ENCODE data around the gene STARD13.

Gene STARD13

GRCh38 chr13:33175991-33176390 lies 109.6 kb downstream of the STARD13 start:
- H3K4me3 ChIP-seq (ENCODE audit: control insufficient read depth, low read depth, low read length) = no peak overlapping the region
- no peak for DNase-seq (ENCODE audit: low read depth)
- no peak for TF ChIP-seq CTCF (IDR thresholded peaks at IDR 0.05; ENCODE audit: control insufficient read depth, insufficient read depth, low read depth, low read length, missing control alignments)

- DNase-seq (ENCODE audit: low read depth) = no peak
- no peak overlapping the region for H3K4me3 ChIP-seq (ENCODE audit: control insufficient read depth, low read depth, low read length)
- TF ChIP-seq CTCF (IDR thresholded peaks at IDR 0.05; ENCODE audit: control insufficient read depth, insufficient read depth, low read depth, low read length, missing control alignments) = no peak
These were observed 110.6 kb downstream of the STARD13 start for GRCh38 chr13:33174931-33175330.

GRCh38 chr13:33174491-33174890 lies 111.1 kb downstream of the STARD13 start:
- no peak for TF ChIP-seq CTCF (IDR thresholded peaks at IDR 0.05; ENCODE audit: control insufficient read depth, insufficient read depth, low read depth, low read length, missing control alignments)
- no peak for DNase-seq (ENCODE audit: low read depth)
- H3K4me3 ChIP-seq (ENCODE audit: control insufficient read depth, low read depth, low read length) = no peak overlapping the region

- TF ChIP-seq CTCF (IDR thresholded peaks at IDR 0.05; ENCODE audit: control insufficient read depth, insufficient read depth, low read depth, low read length, missing control alignments) = no peak
- DNase-seq (ENCODE audit: low read depth) = no peak
- no peak overlapping the region for H3K4me3 ChIP-seq (ENCODE audit: control insufficient read depth, low read depth, low read length)
These were observed 112.6 kb downstream of the STARD13 start for GRCh38 chr13:33172911-33173310.

- DNase-seq (ENCODE audit: low read depth) = no peak
- TF ChIP-seq CTCF (IDR thresholded peaks at IDR 0.05; ENCODE audit: control insufficient read depth, insufficient read depth, low read depth, low read length, missing control alignments) = no peak
- H3K4me3 ChIP-seq (ENCODE audit: control insufficient read depth, low read depth, low read length) = no peak overlapping the region
These were observed 113.2 kb downstream of the STARD13 start for GRCh38 chr13:33172400-33172799.

- H3K4me3 ChIP-seq (ENCODE audit: control insufficient read depth, low read depth, low read length) = no peak overlapping the region
- no peak for DNase-seq (ENCODE audit: low read depth)
- no peak for TF ChIP-seq CTCF (IDR thresholded peaks at IDR 0.05; ENCODE audit: control insufficient read depth, insufficient read depth, low read depth, low read length, missing control alignments)
These were observed 116.1 kb downstream of the STARD13 start for GRCh38 chr13:33169273-33169980.
